HCT116 (cell line): ENCODE measurements around the gene NBAS. TPM values are rescaled to one million over a fixed set of nuclear protein-coding genes. Genes with fewer than 3 reads are reported as not detected.

ENCODE experiments used
- ATAC-seq: fragments of 200-7000 bp; cut with Tn5 transposase; 2 replicates; pipeline ENCODE4 v1.9.1; 2020; ENCODE audit warnings: mild to moderate bottlenecking, moderate library complexity
- BruUV-seq: library from RNA; stranded (reverse); fragments of 400-500 nt; replicated peaks from 2 replicates; lab custom pipeline; 2021; lab: Mats Ljungman, UMichigan
- CTCF ChIA-PET: fragments of 300-600 bp; sonication (Branson Sonifier 250); formaldehyde crosslinking; loops from one replicate; lab custom pipeline; 2021; ENCODE audit warnings: antibody characterized with exemption; lab: Charles Lee
- POLR2A ChIA-PET: fragments of 300-600, 350-600 bp; sonication (Branson Sonifier 250); formaldehyde crosslinking; loops from one replicate; lab custom pipeline; 2021; ENCODE audit warnings: antibody characterized with exemption; lab: Charles Lee
- RAD21 ChIA-PET, 2 experiments: fragments of 300-600 bp; sonication (Branson Sonifier 250); formaldehyde crosslinking; loops; one replicate each; lab custom pipeline; 2023; ENCODE audit warnings: low total read pairs in 2 of 2; ENCODE audit not compliant: uncharacterized antibody in 2 of 2, unreplicated experiment in 2 of 2, low non-redundant PET in 1 of 2; lab: Charles Lee
- DNase-seq: peaks from one replicate; pipeline ENCODE4 v3.0.0-alpha.2; 2010; ENCODE audit warnings: low read depth, low spot score
- H2AFZ ChIP-seq: fragments of 200-600 bp; shearing (Covaris generic), sonication (generic); 2 replicates; pipeline ENCODE4 v1.6.1; 2017; ENCODE audit warnings: low read depth, mixed run types, mixed read lengths, antibody characterized with exemption, low read length; ENCODE audit not compliant: poor library complexity, severe bottlenecking
- H3K27ac ChIP-seq: 2 replicates; pipeline ENCODE4 v1.5.1; 2012; ENCODE audit warnings: low read depth, low read length
- H3K27me3 ChIP-seq: fragments of 200-600 bp; sonication (generic); 2 replicates; pipeline ENCODE4 v1.6.1; 2016; ENCODE audit warnings: mixed run types, low read length, mixed read lengths; ENCODE audit not compliant: insufficient read depth
- H3K36me3 ChIP-seq, 2 experiments: fragments of 200-500 bp in 1 of 2; fragments of 200-600 bp in 1 of 2; sonication (Bioruptor generic) in 1 of 2; sonication (generic) in 1 of 2; 2 replicates each; pipeline versions ENCODE4 v1.5.1 to v1.6.1; 2014 to 2016; ENCODE audit warnings: low read length in 2 of 2, inconsistent platforms in 1 of 2, mixed read lengths in 1 of 2, mixed run types in 1 of 2; ENCODE audit not compliant: insufficient read depth in 2 of 2, control insufficient read depth in 1 of 2
- H3K4me1 ChIP-seq, 2 experiments: fragments of 200-600 bp in 1 of 2; sonication (generic) in 1 of 2; 2 replicates each; pipeline versions ENCODE4 v1.5.1 to v1.6.1; 2012 to 2017; ENCODE audit warnings: low read length in 2 of 2, inconsistent platforms in 1 of 2, mild to moderate bottlenecking in 1 of 2, mixed read lengths in 1 of 2, mixed run types in 1 of 2, moderate library complexity in 1 of 2; ENCODE audit not compliant: insufficient read depth in 2 of 2, control insufficient read depth in 1 of 2
- H3K4me2 ChIP-seq: fragments of 200-600 bp; sonication (generic); 2 replicates; pipeline ENCODE4 v1.6.1; 2017; ENCODE audit warnings: mixed run types, low read length, mixed read lengths
- H3K4me3 ChIP-seq, 2 experiments: fragments of 200-600 bp in 1 of 2; sonication (generic) in 1 of 2; replicated peaks in 1 of 2; 2 replicates each; pipeline ENCODE4 v1.5.1; 2011 to 2016; ENCODE audit warnings: low read length in 2 of 2, control low read depth in 1 of 2, low read depth in 1 of 2, mild to moderate bottlenecking in 1 of 2, mixed read lengths in 1 of 2, mixed run types in 1 of 2
- H3K79me2 ChIP-seq: fragments of 200-600 bp; sonication (generic); 2 replicates; pipeline ENCODE4 v1.6.1; 2017; ENCODE audit warnings: mild to moderate bottlenecking, mixed run types, low read length, moderate library complexity, mixed read lengths; ENCODE audit not compliant: insufficient read depth
- H3K9ac ChIP-seq: fragments of 200-600 bp; sonication (generic); 2 replicates; pipeline ENCODE4 v1.6.1; 2016; ENCODE audit warnings: low read length, mixed read lengths
- H3K9me2 ChIP-seq: fragments of 200-600 bp; sonication (generic), shearing (Covaris generic); 2 replicates; pipeline ENCODE4 v1.6.1; 2017; ENCODE audit warnings: mixed run types, mild to moderate bottlenecking, moderate library complexity; ENCODE audit not compliant: insufficient read depth
- H3K9me3 ChIP-seq, 2 experiments: fragments of 200-500 bp in 1 of 2; fragments of 200-600 bp in 1 of 2; sonication (Bioruptor generic) in 1 of 2; sonication (generic) in 1 of 2; 2 replicates each; pipeline ENCODE4 v1.6.1; 2014 to 2017; ENCODE audit warnings: low read length in 2 of 2, mixed read lengths in 2 of 2, inconsistent platforms in 1 of 2, low read depth in 1 of 2, mild to moderate bottlenecking in 1 of 2, mixed run types in 1 of 2, moderate library complexity in 1 of 2; ENCODE audit not compliant: control insufficient read depth in 1 of 2, insufficient read depth in 1 of 2
- H4K20me1 ChIP-seq: fragments of 200-600 bp; sonication (generic), shearing (Covaris generic); 2 replicates; pipeline ENCODE4 v1.6.1; 2017; ENCODE audit warnings: mixed run types, mild to moderate bottlenecking, moderate library complexity; ENCODE audit not compliant: insufficient read depth
- ATF3 ChIP-seq: IDR thresholded peaks from 2 replicates; pipeline ENCODE4 v1.6.1; 2012
- CBX3 ChIP-seq: IDR thresholded peaks from 2 replicates; pipeline ENCODE4 v1.6.1; 2012; ENCODE audit warnings: low read depth
- FOSL1 ChIP-seq: IDR thresholded peaks from 2 replicates; pipeline ENCODE4 v1.6.1; 2012; ENCODE audit warnings: low read depth
- JUND ChIP-seq: IDR thresholded peaks from 2 replicates; pipeline ENCODE4 v1.6.1; 2012
- POLR2A ChIP-seq: IDR thresholded peaks from 2 replicates; pipeline ENCODE4 v1.7.0; 2011; ENCODE audit warnings: borderline replicate concordance; ENCODE audit not compliant: insufficient read depth, insufficient read length; ENCODE audit errors: extremely low read depth
- POLR2AphosphoS5 ChIP-seq: IDR thresholded peaks from 2 replicates; pipeline ENCODE4 v1.6.1; 2011; ENCODE audit warnings: mild to moderate bottlenecking, low read depth, low read length, moderate library complexity
- RAD21 ChIP-seq: IDR thresholded peaks from 2 replicates; pipeline ENCODE4 v1.6.1; 2012; ENCODE audit warnings: low read depth, mild to moderate bottlenecking
- SIN3A ChIP-seq: IDR thresholded peaks from 2 replicates; pipeline ENCODE4 v1.6.1; 2012; ENCODE audit warnings: low read depth
- ZBTB33 ChIP-seq: IDR thresholded peaks from 2 replicates; pipeline ENCODE4 v1.6.1; 2011; ENCODE audit warnings: mild to moderate bottlenecking, low read length, moderate library complexity; ENCODE audit not compliant: insufficient replicate concordance; ENCODE audit errors: extremely low read depth
- intact Hi-C: fragments of 100-400 bp; cut with micrococcal nuclease; formaldehyde crosslinking; loops from 2 replicates; pipeline ENCODE4 v1.10.0; 2022
- total RNA-seq: library from RNA; stranded (reverse); gene quantifications from one replicate; pipeline ENCODE4 v1.2.1, GENCODE V29; 2021; ENCODE audit not compliant: unreplicated experiment
- TF ChIP-seq, protein P1 (sequence below): IDR thresholded peaks from 2 replicates; pipeline ENCODE4 v1.6.1; 2012; ENCODE audit warnings: low read depth
- TF ChIP-seq, protein P2 (sequence below): IDR thresholded peaks from 2 replicates; pipeline ENCODE4 v1.6.1; 2012

The NBAS gene
- total RNA-seq, 1 experiment from 2014 or later, result 32.8 TPM

DNA sequence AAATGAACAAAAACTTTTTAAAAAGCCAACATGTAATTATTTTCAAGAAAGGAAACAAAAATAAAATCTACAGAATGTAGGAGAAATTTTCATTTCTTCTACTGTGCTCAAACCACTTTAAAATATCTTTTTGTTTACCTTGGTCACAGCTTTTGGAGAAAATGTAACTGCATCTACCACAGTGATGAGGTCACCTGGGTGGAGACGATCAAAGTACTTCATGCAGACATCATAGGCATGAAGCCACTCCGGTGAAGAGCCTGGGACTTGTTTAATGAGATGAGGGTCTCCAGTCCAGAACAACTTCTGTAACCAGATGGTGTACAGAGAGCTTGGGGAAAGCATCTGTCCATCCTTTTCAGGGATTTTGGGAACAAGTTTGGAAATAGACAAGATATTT is 285.8 kb downstream of the NBAS start:
- CTCF ChIA-PET, result no interaction called here

More for the DNA sequence above, 285.8 kb downstream of the NBAS start:
- Histone ChIP-seq H3K79me2 (no peaks in the 10 kb centered on the region), H3K4me2 (no peak overlapping the region), H3K4me1 (no peaks in the 10 kb centered on the region), H3K9ac (no peak overlapping the region), H3K36me3 (peaks cover 0 to 2% of the 10 kb centered on the region in 2 experiments; a peak in 1 of 4 replicates), H3K27ac (no peak overlapping the region), H3K9me2 (no peaks in the 10 kb centered on the region), H3K9me3 (no peaks in the 10 kb centered on the region), H3K27me3 (no peaks in the 10 kb centered on the region), H4K20me1 (no peaks in the 10 kb centered on the region), H3K4me3 (no peak overlapping the region), H2AFZ (no peak overlapping the region)
- TF ChIP-seq JUND, result no peak
- no peak for TF ChIP-seq POLR2AphosphoS5
- no peak for TF ChIP-seq FOSL1
- no peak for TF ChIP-seq RAD21
- no peak for TF ChIP-seq SIN3A
- no peak for TF ChIP-seq ZBTB33
- no peak for TF ChIP-seq ATF3
- TF ChIP-seq, protein P1, sequence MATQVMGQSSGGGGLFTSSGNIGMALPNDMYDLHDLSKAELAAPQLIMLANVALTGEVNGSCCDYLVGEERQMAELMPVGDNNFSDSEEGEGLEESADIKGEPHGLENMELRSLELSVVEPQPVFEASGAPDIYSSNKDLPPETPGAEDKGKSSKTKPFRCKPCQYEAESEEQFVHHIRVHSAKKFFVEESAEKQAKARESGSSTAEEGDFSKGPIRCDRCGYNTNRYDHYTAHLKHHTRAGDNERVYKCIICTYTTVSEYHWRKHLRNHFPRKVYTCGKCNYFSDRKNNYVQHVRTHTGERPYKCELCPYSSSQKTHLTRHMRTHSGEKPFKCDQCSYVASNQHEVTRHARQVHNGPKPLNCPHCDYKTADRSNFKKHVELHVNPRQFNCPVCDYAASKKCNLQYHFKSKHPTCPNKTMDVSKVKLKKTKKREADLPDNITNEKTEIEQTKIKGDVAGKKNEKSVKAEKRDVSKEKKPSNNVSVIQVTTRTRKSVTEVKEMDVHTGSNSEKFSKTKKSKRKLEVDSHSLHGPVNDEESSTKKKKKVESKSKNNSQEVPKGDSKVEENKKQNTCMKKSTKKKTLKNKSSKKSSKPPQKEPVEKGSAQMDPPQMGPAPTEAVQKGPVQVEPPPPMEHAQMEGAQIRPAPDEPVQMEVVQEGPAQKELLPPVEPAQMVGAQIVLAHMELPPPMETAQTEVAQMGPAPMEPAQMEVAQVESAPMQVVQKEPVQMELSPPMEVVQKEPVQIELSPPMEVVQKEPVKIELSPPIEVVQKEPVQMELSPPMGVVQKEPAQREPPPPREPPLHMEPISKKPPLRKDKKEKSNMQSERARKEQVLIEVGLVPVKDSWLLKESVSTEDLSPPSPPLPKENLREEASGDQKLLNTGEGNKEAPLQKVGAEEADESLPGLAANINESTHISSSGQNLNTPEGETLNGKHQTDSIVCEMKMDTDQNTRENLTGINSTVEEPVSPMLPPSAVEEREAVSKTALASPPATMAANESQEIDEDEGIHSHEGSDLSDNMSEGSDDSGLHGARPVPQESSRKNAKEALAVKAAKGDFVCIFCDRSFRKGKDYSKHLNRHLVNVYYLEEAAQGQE, result no peak
- no peak for TF ChIP-seq CBX3
- TF ChIP-seq POLR2A, result no peak
- TF ChIP-seq, protein P2, sequence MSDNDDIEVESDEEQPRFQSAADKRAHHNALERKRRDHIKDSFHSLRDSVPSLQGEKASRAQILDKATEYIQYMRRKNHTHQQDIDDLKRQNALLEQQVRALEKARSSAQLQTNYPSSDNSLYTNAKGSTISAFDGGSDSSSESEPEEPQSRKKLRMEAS, result no peak
- ChIA-PET POLR2A (no interaction called here), RAD21 (no interaction called here)
- no peak for DNase-seq
- BruUV-seq, result no TSS peak
- intact Hi-C loops, result no loop called here
- no peak for ATAC-seq
